K562 (cell line): ENCODE results near the gene SYT7. TPM values are rescaled to one million over a fixed set of nuclear protein-coding genes. Genes with fewer than 3 reads are reported as not detected.

Source experiments
- ELF2 ChIP-seq: fragments of 250-450 bp; sonication (Bioruptor Pico); IDR thresholded peaks from 2 replicates; pipeline ENCODE4 v1.5.0; 2021; ENCODE audit warnings: mild to moderate bottlenecking
- HNRNPK ChIP-seq: fragments of 200-400 bp; formaldehyde crosslinking; IDR thresholded peaks from one replicate; pipeline ENCODE4 v1.6.1; 2018; ENCODE audit warnings: mild to moderate bottlenecking, low read depth, low read length; ENCODE audit not compliant: poor library complexity, severe bottlenecking
- MAFK ChIP-seq: IDR thresholded peaks from 2 replicates; pipeline ENCODE4 v1.6.1; 2011; ENCODE audit warnings: low read length, improper control_type of control experiment
- MTA2 ChIP-seq: fragments of 450-650 bp; IDR thresholded peaks from 2 replicates; pipeline ENCODE4 v1.6.1; 2016; ENCODE audit warnings: low read depth
- PRPF4 ChIP-seq: fragments of 200-400 bp; formaldehyde crosslinking; IDR thresholded peaks from one replicate; pipeline ENCODE4 v1.6.1; 2017; ENCODE audit warnings: low read length, low read depth, mild to moderate bottlenecking; ENCODE audit not compliant: insufficient read depth, poor library complexity, severe bottlenecking
- RBM15 ChIP-seq: fragments of 200-400 bp; formaldehyde crosslinking; IDR thresholded peaks from 2 replicates; pipeline ENCODE4 v1.6.1; 2018; ENCODE audit warnings: mild to moderate bottlenecking, low read length, moderate library complexity; ENCODE audit not compliant: insufficient read depth
- SUPT5H ChIP-seq: fragments of 450-650 bp; IDR thresholded peaks from 2 replicates; pipeline ENCODE4 v1.6.1; 2016
- TOE1 ChIP-seq, 2 experiments: fragments of 450-650 bp in 1 of 2; sonication (generic) in 1 of 2; formaldehyde crosslinking in 1 of 2; IDR thresholded peaks; 2 replicates each; pipeline versions ENCODE4 v1.7.1 to v1.8.0; 2016 to 2022; ENCODE audit warnings: borderline replicate concordance in 2 of 2, mild to moderate bottlenecking in 2 of 2, antibody characterized with exemption in 1 of 2, inconsistent platforms in 1 of 2, low read depth in 1 of 2, missing genetic modification reagents in 1 of 2, moderate library complexity in 1 of 2
- ZNF197 ChIP-seq: fragments of 200-800 bp; sonication (Bioruptor generic); IDR thresholded peaks from 2 replicates; pipeline ENCODE4 v1.6.1; 2016; ENCODE audit warnings: low read depth, missing genetic modification characterization, missing compliant biosample characterization
- polyA plus RNA-seq, 8 experiments: library from polyadenylated mRNA; depleted of rRNA in 4 of 8; stranded (reverse) in 5 of 8; unstranded in 3 of 8; fragments of >200 nt; fragmentation: Nextera tagmentation in 2 of 8; fragmentation: Illumina TruSeq in 1 of 8; extraction: Ambion mirVana in 2 of 8; extraction: Trizol in 1 of 8; gene quantifications; 2 replicates each; pipeline versions ENCODE4 v1.2.1 to v1.2.3, GENCODE V29; 2011 to 2014; ENCODE audit warnings: inconsistent platforms in 1 of 8, missing spikeins in 1 of 8
- total RNA-seq, 7 experiments: library from RNA; depleted of rRNA in 6 of 7; stranded (reverse); fragments of >200 nt in 6 of 7; fragmentation: Illumina TruSeq in 2 of 7; extraction: Trizol in 2 of 7; gene quantifications; 2 replicates each; pipeline versions ENCODE4 v1.2.1 to v1.2.3, GENCODE V29; 2011 to 2021; ENCODE audit warnings: low replicate concordance in 1 of 7
- TF ChIP-seq, protein P1 (sequence below): sonication (generic); formaldehyde crosslinking; IDR thresholded peaks from 2 replicates; pipeline ENCODE4 v1.8.1; 2023; ENCODE audit warnings: mild to moderate bottlenecking, missing genetic modification reagents
- TF ChIP-seq, protein P2 (sequence below): sonication (generic); formaldehyde crosslinking; IDR thresholded peaks from 2 replicates; pipeline ENCODE4 v1.8.0; 2023; ENCODE audit warnings: mild to moderate bottlenecking, missing genetic modification reagents
- TF ChIP-seq, protein P3 (sequence below): fragments of 450-650 bp; IDR thresholded peaks from 2 replicates; pipeline ENCODE4 v1.6.1; 2017; ENCODE audit warnings: antibody characterized with exemption, mild to moderate bottlenecking
- TF ChIP-seq, protein P4 (sequence below), 3 experiments: fragments of 200-800 bp in 1 of 3; sonication (Bioruptor generic) in 1 of 3; sonication (generic) in 1 of 3; formaldehyde crosslinking in 1 of 3; IDR thresholded peaks; 2 replicates each; pipeline versions ENCODE4 v1.6.1 to v1.8.0; 2016 to 2022; ENCODE audit warnings: mild to moderate bottlenecking in 2 of 3, missing compliant biosample characterization in 2 of 3, missing genetic modification characterization in 2 of 3, missing genetic modification reagents in 1 of 3
- TF ChIP-seq, protein P5 (sequence below): fragments of 450-650 bp; IDR thresholded peaks from 2 replicates; pipeline ENCODE4 v1.6.1; 2016; ENCODE audit warnings: antibody characterized with exemption
- TF ChIP-seq, protein P6 (sequence below): sonication (generic); IDR thresholded peaks from 2 replicates; pipeline ENCODE4 v1.6.1; 2016

Gene SYT7
- total and polyA plus RNA-seq, 9 of the 15 experiments (the other 6 are each of a cell fraction or from before 2014, with no cell fraction given) = 0.01 to 0.51 (median 0.16) TPM; not detected in 1

DNA sequence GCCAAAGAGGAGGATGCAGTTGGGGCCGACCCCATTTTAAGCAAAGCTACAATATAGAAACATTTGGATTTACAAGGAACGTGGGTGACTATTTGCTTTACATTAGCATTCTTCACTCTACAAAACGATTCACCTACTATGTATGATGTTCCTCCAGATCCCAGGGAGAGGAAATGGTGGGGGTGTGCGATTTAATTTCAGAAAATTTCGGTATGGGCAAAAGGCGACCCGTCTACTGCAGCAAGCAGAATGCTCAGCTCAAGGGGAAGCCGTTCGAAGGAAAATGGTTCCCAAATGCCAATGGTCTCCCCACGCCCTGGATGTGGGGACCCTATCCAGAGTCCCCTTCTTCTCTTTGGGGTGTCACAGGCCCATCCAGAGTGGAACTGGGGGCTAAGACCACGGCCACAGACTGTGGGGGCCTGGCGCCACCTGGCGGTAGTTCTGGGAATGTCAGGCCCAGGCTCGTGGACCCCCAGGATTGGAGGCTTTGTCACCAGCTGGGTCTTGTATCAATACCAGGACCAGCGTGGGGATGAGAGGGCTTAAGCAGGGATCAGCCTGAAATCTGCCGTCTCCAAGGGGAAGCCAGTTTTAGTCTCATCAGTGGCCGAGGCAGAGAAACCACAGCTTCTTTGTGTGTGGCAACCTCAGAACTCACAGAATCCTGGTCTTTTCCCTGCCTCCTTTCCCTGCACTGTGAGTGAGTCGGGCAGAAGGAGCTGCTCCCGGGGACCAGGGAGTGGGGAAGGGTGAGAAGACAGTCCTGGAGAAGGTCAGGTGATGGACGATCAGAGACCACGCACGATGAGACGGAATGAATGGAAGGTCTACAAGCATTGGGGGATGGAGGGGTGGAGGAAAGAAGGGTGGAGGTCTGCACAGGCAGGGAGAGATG is 64.0 kb downstream of the SYT7 start (continued):
- TF ChIP-seq HNRNPK = no peak
- TF ChIP-seq, protein P1, sequence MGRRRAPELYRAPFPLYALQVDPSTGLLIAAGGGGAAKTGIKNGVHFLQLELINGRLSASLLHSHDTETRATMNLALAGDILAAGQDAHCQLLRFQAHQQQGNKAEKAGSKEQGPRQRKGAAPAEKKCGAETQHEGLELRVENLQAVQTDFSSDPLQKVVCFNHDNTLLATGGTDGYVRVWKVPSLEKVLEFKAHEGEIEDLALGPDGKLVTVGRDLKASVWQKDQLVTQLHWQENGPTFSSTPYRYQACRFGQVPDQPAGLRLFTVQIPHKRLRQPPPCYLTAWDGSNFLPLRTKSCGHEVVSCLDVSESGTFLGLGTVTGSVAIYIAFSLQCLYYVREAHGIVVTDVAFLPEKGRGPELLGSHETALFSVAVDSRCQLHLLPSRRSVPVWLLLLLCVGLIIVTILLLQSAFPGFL (CRISPR knock-in tag) = no peak
- no peak for TF ChIP-seq PRPF4
- TF ChIP-seq MTA2 = no peak
- no peak for TF ChIP-seq RBM15
- TF ChIP-seq, protein P2, sequence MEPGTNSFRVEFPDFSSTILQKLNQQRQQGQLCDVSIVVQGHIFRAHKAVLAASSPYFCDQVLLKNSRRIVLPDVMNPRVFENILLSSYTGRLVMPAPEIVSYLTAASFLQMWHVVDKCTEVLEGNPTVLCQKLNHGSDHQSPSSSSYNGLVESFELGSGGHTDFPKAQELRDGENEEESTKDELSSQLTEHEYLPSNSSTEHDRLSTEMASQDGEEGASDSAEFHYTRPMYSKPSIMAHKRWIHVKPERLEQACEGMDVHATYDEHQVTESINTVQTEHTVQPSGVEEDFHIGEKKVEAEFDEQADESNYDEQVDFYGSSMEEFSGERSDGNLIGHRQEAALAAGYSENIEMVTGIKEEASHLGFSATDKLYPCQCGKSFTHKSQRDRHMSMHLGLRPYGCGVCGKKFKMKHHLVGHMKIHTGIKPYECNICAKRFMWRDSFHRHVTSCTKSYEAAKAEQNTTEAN = no peak
- TF ChIP-seq, protein P3, sequence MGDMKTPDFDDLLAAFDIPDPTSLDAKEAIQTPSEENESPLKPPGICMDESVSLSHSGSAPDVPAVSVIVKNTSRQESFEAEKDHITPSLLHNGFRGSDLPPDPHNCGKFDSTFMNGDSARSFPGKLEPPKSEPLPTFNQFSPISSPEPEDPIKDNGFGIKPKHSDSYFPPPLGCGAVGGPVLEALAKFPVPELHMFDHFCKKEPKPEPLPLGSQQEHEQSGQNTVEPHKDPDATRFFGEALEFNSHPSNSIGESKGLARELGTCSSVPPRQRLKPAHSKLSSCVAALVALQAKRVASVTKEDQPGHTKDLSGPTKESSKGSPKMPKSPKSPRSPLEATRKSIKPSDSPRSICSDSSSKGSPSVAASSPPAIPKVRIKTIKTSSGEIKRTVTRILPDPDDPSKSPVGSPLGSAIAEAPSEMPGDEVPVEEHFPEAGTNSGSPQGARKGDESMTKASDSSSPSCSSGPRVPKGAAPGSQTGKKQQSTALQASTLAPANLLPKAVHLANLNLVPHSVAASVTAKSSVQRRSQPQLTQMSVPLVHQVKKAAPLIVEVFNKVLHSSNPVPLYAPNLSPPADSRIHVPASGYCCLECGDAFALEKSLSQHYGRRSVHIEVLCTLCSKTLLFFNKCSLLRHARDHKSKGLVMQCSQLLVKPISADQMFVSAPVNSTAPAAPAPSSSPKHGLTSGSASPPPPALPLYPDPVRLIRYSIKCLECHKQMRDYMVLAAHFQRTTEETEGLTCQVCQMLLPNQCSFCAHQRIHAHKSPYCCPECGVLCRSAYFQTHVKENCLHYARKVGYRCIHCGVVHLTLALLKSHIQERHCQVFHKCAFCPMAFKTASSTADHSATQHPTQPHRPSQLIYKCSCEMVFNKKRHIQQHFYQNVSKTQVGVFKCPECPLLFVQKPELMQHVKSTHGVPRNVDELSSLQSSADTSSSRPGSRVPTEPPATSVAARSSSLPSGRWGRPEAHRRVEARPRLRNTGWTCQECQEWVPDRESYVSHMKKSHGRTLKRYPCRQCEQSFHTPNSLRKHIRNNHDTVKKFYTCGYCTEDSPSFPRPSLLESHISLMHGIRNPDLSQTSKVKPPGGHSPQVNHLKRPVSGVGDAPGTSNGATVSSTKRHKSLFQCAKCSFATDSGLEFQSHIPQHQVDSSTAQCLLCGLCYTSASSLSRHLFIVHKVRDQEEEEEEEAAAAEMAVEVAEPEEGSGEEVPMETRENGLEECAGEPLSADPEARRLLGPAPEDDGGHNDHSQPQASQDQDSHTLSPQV = no peak
- TF ChIP-seq ELF2 = no peak
- no peak for TF ChIP-seq TOE1 (IDR thresholded peaks at IDR 0.05; ENCODE audit: borderline replicate concordance)
- TF ChIP-seq TOE1 (CRISPR knock-in tag; IDR thresholded peaks at IDR 0.05; ENCODE audit: borderline replicate concordance, low read depth) = no peak
- TF ChIP-seq, protein P4, sequence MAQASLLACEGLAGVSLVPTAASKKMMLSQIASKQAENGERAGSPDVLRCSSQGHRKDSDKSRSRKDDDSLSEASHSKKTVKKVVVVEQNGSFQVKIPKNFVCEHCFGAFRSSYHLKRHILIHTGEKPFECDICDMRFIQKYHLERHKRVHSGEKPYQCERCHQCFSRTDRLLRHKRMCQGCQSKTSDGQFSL (CRISPR knock-in tag; IDR thresholded peaks at IDR 0.05) = no peak
- TF ChIP-seq, protein P4 (tag; IDR thresholded peaks at IDR 0.05) = no peak
- TF ChIP-seq, protein P5, sequence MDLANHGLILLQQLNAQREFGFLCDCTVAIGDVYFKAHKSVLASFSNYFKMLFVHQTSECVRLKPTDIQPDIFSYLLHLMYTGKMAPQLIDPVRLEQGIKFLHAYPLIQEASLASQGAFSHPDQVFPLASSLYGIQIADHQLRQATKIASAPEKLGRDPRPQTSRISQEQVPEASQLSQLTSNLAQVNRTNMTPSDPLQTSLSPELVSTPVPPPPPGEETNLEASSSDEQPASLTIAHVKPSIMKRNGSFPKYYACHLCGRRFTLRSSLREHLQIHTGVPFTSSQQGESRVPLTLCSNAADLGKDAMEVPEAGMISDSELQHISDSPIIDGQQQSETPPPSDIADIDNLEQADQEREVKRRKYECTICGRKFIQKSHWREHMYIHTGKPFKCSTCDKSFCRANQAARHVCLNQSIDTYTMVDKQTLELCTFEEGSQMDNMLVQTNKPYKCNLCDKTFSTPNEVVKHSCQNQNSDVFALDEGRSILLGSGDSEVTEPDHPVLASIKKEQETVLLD = no peak
- TF ChIP-seq SUPT5H = no peak
- TF ChIP-seq, protein P6, sequence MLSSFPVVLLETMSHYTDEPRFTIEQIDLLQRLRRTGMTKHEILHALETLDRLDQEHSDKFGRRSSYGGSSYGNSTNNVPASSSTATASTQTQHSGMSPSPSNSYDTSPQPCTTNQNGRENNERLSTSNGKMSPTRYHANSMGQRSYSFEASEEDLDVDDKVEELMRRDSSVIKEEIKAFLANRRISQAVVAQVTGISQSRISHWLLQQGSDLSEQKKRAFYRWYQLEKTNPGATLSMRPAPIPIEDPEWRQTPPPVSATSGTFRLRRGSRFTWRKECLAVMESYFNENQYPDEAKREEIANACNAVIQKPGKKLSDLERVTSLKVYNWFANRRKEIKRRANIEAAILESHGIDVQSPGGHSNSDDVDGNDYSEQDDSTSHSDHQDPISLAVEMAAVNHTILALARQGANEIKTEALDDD = no peak
- TF ChIP-seq ZNF197 = no peak
- TF ChIP-seq MAFK = no peak
